ENCODE measurements around the gene EDNRA. TPM values are rescaled to one million over a fixed set of nuclear protein-coding genes. Genes with fewer than 3 reads are reported as not detected.
A peak's percentile ranks its signal among the peaks of the same experiment; 100 is the strongest.

Gene EDNRA
- total and polyA plus RNA-seq, 2 of the 4 experiments (the other 2 are of a cell fraction), result 3.8 to 6.5 TPM

DNA sequence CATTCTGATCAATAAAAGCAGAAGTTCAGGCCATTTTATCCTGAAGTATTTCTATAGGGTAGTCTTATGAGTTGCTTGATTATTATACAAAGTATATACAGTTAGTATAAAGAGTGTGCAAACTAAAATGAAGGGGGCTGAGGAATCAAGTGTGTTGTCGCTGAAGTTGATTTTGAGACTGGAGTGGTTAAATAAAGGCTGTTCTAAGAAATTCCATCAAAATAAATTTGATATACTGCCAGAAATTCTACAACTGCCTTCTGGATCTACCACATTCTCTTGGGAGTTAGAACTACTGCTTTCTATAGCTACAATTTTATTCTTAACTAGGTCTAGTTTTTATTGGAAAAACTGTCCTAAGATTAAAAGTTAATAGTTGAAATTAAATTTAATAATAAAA, 12.4 kb downstream of the EDNRA start:
- dilution Hi-C loops (cut with HindIII; ENCODE audit: low sequenced_read_pairs, unreplicated experiment) (no loop called here), in situ Hi-C loops (cut with MboI; ENCODE audit: low sequenced_read_pairs) (no loop called here), intact Hi-C loops (cut with micrococcal nuclease) (no loop called here)
- no peak overlapping the region for H4K91ac ChIP-seq (ENCODE audit: insufficient read depth, low read depth, low read length)
- H3K27me3 ChIP-seq (ENCODE audit: control insufficient read depth, insufficient read depth, low read length), result no peaks in the 10 kb centered on the region
- H4K5ac ChIP-seq (ENCODE audit: low read depth, low read length), result no peak overlapping the region
- no peaks in the 10 kb centered on the region for H4K20me1 ChIP-seq (ENCODE audit: insufficient read depth, low read length)
- H2AK9ac ChIP-seq (replicated peaks; ENCODE audit: low read depth, low read length, poor library complexity), result no peak overlapping the region
- peaks cover 17 to 65% of the 10 kb centered on the region in 2 experiments for H3K79me1 ChIP-seq (ENCODE audit: low read depth in 1 of 2, low read length in 2 of 2)
- no peak overlapping the region for H2AK5ac ChIP-seq (ENCODE audit: low read depth, low read length)
- no peak overlapping the region for H2BK20ac ChIP-seq (ENCODE audit: low read depth, low read length)
- DNase-seq (no peak), ATAC-seq (ENCODE audit: low read depth) (no peak)
- H3K4me1 ChIP-seq (ENCODE audit: control insufficient read depth, insufficient read depth, low read length), result peaks cover 8% of the 10 kb centered on the region
- H2BK120ac ChIP-seq (ENCODE audit: low read depth, low read length), result no peak overlapping the region
- H4K8ac ChIP-seq (ENCODE audit: low read depth in 2 of 2, low read length in 2 of 2), result no peak overlapping the region
- POLR2A ChIA-PET (ENCODE audit: unreplicated experiment), result no interaction called here
- H3K4me2 ChIP-seq (ENCODE audit: low read depth, low read length), result no peak overlapping the region
- TF ChIP-seq RAD21 (IDR thresholded peaks at IDR 0.05; ENCODE audit: low read length) (no peak), ELK1 (IDR thresholded peaks at IDR 0.05; ENCODE audit: borderline replicate concordance, low read depth, low read length) (no peak), CTCF (conservative IDR thresholded peaks at IDR 0.05; ENCODE audit: low read depth, low read length) (no peak)
- no peak overlapping the region for H2BK5ac ChIP-seq (ENCODE audit: low read depth, low read length, poor library complexity, severe bottlenecking)
- peak overlapping the region; percentile 25; the same call in 1 of the 2 replicates for H3K23ac ChIP-seq (ENCODE audit: low read depth, low read length)
- H3K9me3 ChIP-seq (ENCODE audit: control insufficient read depth, insufficient read depth, low read length), result no peaks in the 10 kb centered on the region
- H2BK15ac ChIP-seq (ENCODE audit: low read depth, low read length), result no peak overlapping the region
- no peak overlapping the region for H3K9ac ChIP-seq (ENCODE audit: low read depth, low read length)
- CTCF ChIA-PET, result no interaction called here
- no peak overlapping the region for H3K18ac ChIP-seq (ENCODE audit: low read depth, low read length)
- H2AFZ ChIP-seq (replicated peaks; ENCODE audit: low read length, poor library complexity), result no peak overlapping the region
- peaks cover 14% of the 10 kb centered on the region for H3K9me1 ChIP-seq (ENCODE audit: insufficient read depth, low read length)
- WGBS, 2 experiments (ENCODE audit: extremely low coverage in 2 of 2, insufficient read length in 1 of 2), result no CpG with 5 or more reads among the region's 1 CpG
- H3K56ac ChIP-seq (ENCODE audit: extremely low read depth, insufficient read depth, low read length), result no peak overlapping the region
- no peak overlapping the region for H3K4me3 ChIP-seq (ENCODE audit: insufficient read depth, low read depth, low read length)
- no TSS peak for BruUV-seq (replicated peaks)
- no peaks in the 10 kb centered on the region for H3K36me3 ChIP-seq (ENCODE audit: control insufficient read depth, insufficient read depth, low read length)
- H3K14ac ChIP-seq (replicated peaks; ENCODE audit: low read depth, low read length), result 0 out of 2 replicates have a peak overlapping the region, but pooled peaks have one; percentile 46
- H3K4ac ChIP-seq (ENCODE audit: low read depth, low read length), result no peak overlapping the region
- no peak overlapping the region for H3K27ac ChIP-seq (ENCODE audit: insufficient read depth, low read length)

Measured in IMR-90 (cell line).